HG03342 (cell line): ENCODE data around the gene SCD5.

Source experiments
- ATAC-seq: cut with Tn5 transposase; IDR thresholded peaks from one replicate; pipeline ENCODE4 v1.9.1; 2021; ENCODE audit warnings: mild to moderate bottlenecking, moderate library complexity; ENCODE audit not compliant: unreplicated experiment

SCD5 gene

GRCh38 chr4:82601242-82602015, 197.2 kb downstream of the SCD5 start:
- no peak for ATAC-seq

- no peak for ATAC-seq
These were observed 199.3 kb downstream of the SCD5 start for GRCh38 chr4:82599336-82599735.

- no peak for ATAC-seq
These were observed 204.1 kb downstream of the SCD5 start for GRCh38 chr4:82594456-82594855.

GRCh38 chr4:82593411-82593810, 205.2 kb downstream of the SCD5 start:
- no peak for ATAC-seq

- no peak for ATAC-seq
These were observed 206.0 kb downstream of the SCD5 start for GRCh38 chr4:82592639-82593038.

- ATAC-seq, result no peak
These were observed 207.0 kb downstream of the SCD5 start for GRCh38 chr4:82591592-82591991.

GRCh38 chr4:82589756-82590155, 208.8 kb downstream of the SCD5 start:
- no peak for ATAC-seq

- ATAC-seq, result no peak
These were observed 209.8 kb downstream of the SCD5 start for GRCh38 chr4:82588771-82589270.

GRCh38 chr4:82587826-82588540, 210.6 kb downstream of the SCD5 start:
- no peak for ATAC-seq

GRCh38 chr4:82585690-82586435, 212.7 kb downstream of the SCD5 start:
- no peak for ATAC-seq

GRCh38 chr4:82584931-82585330, 213.7 kb downstream of the SCD5 start:
- no peak for ATAC-seq

- no peak for ATAC-seq
These were observed 214.6 kb downstream of the SCD5 start for GRCh38 chr4:82583897-82584587.

- no peak for ATAC-seq
These were observed 218.7 kb downstream of the SCD5 start for GRCh38 chr4:82579932-82580331.
